Uterus (tissue), 2 donors: ENCODE measurements around the gene PRG2.

Source experiments
- POLR2A ChIP-seq, 2 donors: fragments of 450-650 bp; IDR thresholded peaks; one replicate each; pipeline ENCODE4 v1.6.1; 2016; ENCODE audit warnings: antibody characterized with exemption in 2 of 2, mild to moderate bottlenecking in 1 of 2, moderate library complexity in 1 of 2
- TF ChIP-seq, protein P1 (sequence below), 4 experiments: fragments of 200-600 bp in 2 of 4; fragments of 450-650 bp in 2 of 4; sonication (generic) in 2 of 4; IDR thresholded peaks; one replicate each; pipeline ENCODE4 v1.5.1; 2016 to 2019; ENCODE audit warnings: antibody characterized with exemption in 4 of 4, mild to moderate bottlenecking in 2 of 4, moderate library complexity in 1 of 4

GRCh38 chr11:57356268-57356667, 34.2 kb downstream of the PRG2 start:
- TF ChIP-seq, protein P1, sequence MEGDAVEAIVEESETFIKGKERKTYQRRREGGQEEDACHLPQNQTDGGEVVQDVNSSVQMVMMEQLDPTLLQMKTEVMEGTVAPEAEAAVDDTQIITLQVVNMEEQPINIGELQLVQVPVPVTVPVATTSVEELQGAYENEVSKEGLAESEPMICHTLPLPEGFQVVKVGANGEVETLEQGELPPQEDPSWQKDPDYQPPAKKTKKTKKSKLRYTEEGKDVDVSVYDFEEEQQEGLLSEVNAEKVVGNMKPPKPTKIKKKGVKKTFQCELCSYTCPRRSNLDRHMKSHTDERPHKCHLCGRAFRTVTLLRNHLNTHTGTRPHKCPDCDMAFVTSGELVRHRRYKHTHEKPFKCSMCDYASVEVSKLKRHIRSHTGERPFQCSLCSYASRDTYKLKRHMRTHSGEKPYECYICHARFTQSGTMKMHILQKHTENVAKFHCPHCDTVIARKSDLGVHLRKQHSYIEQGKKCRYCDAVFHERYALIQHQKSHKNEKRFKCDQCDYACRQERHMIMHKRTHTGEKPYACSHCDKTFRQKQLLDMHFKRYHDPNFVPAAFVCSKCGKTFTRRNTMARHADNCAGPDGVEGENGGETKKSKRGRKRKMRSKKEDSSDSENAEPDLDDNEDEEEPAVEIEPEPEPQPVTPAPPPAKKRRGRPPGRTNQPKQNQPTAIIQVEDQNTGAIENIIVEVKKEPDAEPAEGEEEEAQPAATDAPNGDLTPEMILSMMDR (IDR thresholded peaks at IDR 0.05), result no peak
- TF ChIP-seq POLR2A (IDR thresholded peaks at IDR 0.05), result no peak
